ENCODE measurements around the gene FOXA3. TPM values are rescaled to one million over a fixed set of nuclear protein-coding genes. Genes with fewer than 3 reads are reported as not detected.

The FOXA3 gene
- total and polyA plus RNA-seq, 2 experiments from 2014 or later: 11.1 to 17.5 TPM

DNA sequence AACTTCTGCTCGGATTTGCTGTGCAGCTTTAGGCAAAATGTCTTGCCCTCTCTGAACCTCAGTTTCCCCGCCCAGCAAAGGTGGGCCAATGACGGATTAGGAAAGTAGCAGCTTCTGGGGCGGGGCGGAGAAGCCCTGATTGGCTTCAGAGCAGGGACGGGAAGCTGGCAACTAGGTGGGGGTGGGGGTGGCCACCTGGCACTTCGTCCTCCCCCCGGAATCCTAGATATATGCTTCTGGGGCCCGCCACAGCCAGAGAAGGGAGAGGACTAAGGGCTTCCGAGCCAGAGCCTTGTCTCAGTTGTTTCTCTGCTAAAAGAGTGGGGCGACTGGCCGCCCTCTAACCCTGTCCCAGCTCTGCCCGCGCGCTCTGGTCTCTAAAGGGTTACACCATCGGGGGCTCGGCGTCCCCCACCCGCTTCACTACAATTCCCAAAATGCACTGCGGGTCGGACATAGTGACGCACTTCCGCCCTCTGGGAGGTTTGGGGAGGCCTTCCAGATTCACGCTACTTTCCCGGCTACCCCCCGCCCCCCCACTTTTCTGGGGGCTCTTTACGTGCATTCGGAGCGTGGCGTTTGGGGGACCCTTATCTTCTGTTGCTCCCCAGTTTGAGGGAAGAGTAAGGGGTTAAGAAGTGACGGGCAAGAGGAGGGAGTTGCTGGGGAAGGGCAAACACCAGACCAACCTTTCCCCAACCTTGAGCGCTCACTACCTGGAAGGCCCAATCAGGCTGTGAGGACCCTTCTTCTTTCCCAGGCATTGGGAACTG lies 22.5 kb downstream of the FOXA3 start:
- Histone ChIP-seq H2AFZ (peak overlapping the region; percentile 84), H3K27me3 (ENCODE audit: insufficient read depth) (no peaks in the 10 kb centered on the region), H3F3A (replicated peaks; ENCODE audit: low read depth) (peaks cover 16% of the 10 kb centered on the region; the same call in 1 of the 2 replicates), H3K27ac (ENCODE audit: low read depth) (peak overlapping the region; percentile 73), H3K36me3 (ENCODE audit: insufficient read depth) (no peaks in the 10 kb centered on the region), H3K9me2 (ENCODE audit: insufficient read depth) (no peaks in the 10 kb centered on the region), H4K20me1 (replicated peaks; ENCODE audit: insufficient read depth) (0 out of 2 replicates have a peak, but pooled peaks cover 4% of the 10 kb centered on the region), H3K4me2 (peak overlapping the region; percentile 81), H3K79me2 (replicated peaks; ENCODE audit: insufficient read depth) (0 out of 2 replicates have a peak, but pooled peaks cover 5% of the 10 kb centered on the region), H3K4me1 (ENCODE audit: insufficient read depth) (peaks cover 20% of the 10 kb centered on the region), H3K4me3 (peak overlapping the region; percentile 71)
- H3K36me3 Mint-ChIP-seq (ENCODE audit: low read depth): peaks cover 8% of the 10 kb centered on the region
- H3K27ac Mint-ChIP-seq: peak overlapping the region; percentile 99
- H3K9me3 Mint-ChIP-seq: peaks cover 2% of the 10 kb centered on the region; the same call in 1 of the 3 replicates
- TF ChIP-seq EZH2 (IDR thresholded peaks at IDR 0.05; ENCODE audit: low read depth, unreplicated experiment) (no peak), CREB1 (CRISPR knock-in tag; IDR thresholded peaks at IDR 0.05; ENCODE audit: low read depth) (peak; percentile 92), POLR2AphosphoS5 (IDR thresholded peaks at IDR 0.05; ENCODE audit: low read depth) (peak; percentile 65)
- TF ChIP-seq, protein P1, sequence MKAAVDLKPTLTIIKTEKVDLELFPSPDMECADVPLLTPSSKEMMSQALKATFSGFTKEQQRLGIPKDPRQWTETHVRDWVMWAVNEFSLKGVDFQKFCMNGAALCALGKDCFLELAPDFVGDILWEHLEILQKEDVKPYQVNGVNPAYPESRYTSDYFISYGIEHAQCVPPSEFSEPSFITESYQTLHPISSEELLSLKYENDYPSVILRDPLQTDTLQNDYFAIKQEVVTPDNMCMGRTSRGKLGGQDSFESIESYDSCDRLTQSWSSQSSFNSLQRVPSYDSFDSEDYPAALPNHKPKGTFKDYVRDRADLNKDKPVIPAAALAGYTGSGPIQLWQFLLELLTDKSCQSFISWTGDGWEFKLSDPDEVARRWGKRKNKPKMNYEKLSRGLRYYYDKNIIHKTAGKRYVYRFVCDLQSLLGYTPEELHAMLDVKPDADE (IDR thresholded peaks at IDR 0.05): peak; percentile 94
- TF ChIP-seq, protein P2, sequence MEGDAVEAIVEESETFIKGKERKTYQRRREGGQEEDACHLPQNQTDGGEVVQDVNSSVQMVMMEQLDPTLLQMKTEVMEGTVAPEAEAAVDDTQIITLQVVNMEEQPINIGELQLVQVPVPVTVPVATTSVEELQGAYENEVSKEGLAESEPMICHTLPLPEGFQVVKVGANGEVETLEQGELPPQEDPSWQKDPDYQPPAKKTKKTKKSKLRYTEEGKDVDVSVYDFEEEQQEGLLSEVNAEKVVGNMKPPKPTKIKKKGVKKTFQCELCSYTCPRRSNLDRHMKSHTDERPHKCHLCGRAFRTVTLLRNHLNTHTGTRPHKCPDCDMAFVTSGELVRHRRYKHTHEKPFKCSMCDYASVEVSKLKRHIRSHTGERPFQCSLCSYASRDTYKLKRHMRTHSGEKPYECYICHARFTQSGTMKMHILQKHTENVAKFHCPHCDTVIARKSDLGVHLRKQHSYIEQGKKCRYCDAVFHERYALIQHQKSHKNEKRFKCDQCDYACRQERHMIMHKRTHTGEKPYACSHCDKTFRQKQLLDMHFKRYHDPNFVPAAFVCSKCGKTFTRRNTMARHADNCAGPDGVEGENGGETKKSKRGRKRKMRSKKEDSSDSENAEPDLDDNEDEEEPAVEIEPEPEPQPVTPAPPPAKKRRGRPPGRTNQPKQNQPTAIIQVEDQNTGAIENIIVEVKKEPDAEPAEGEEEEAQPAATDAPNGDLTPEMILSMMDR (conservative IDR thresholded peaks at IDR 0.05; ENCODE audit: low read depth in 2 of 2): no peak
- H3K4me1 Mint-ChIP-seq: peaks cover 16% of the 10 kb centered on the region
- DNase-seq (ENCODE audit: low spot score) (peak; percentile 98), ATAC-seq (peak; percentile 52)
- H3K4me3 Mint-ChIP-seq: peak overlapping the region; percentile 95
- peaks cover 18% of the 10 kb centered on the region for H3K27me3 Mint-ChIP-seq (ENCODE audit: insufficient read depth, low read depth, poor library complexity)

DNA sequence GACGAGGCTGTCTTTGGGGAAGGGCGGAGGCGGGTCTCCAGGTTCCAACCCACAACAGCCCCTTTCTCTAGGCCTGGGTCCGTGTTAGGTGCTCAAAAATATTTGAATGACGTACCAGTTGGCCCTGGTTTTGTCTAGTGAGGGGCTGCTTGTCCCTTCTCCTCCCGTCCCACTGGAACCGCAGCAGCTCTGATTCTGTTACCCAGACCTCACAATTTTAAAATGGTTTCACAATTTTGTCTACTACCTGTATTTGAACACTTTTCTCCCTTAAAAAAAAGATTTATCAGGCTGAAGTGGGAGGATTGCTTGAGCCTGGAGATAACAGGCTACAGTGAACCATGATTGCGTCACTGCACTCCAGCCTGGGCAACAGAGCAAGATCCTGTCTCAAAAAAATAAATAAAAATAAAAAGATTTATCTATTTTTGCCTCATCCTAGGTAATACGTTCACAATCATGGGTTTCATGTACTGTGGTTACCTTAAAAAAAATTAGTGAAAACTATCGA lies 23.1 kb downstream of the FOXA3 start:
- H3K4me1 Mint-ChIP-seq: peaks cover 12% of the 10 kb centered on the region; the same call in 2 of the 3 replicates
- H3K27ac Mint-ChIP-seq: peak overlapping the region; percentile 99
- H4K20me1 ChIP-seq (replicated peaks; ENCODE audit: insufficient read depth): peaks cover 4% of the 10 kb centered on the region; the same call in 1 of the 2 replicates
- peaks cover 2% of the 10 kb centered on the region; the same call in 1 of the 3 replicates for H3K9me3 Mint-ChIP-seq
- peak overlapping the region; percentile 73 for H3K27ac ChIP-seq (ENCODE audit: low read depth)
- no peaks in the 10 kb centered on the region for H3K27me3 ChIP-seq (ENCODE audit: insufficient read depth)
- peak overlapping the region; percentile 95 for H3K4me3 Mint-ChIP-seq
- H3K4me2 ChIP-seq: peak overlapping the region; percentile 81
- DNase-seq (ENCODE audit: low spot score) (peak; percentile 79), ATAC-seq (no peak)
- H3K4me3 ChIP-seq: peak overlapping the region; percentile 71
- peaks cover 15% of the 10 kb centered on the region; the same call in 1 of the 2 replicates for H3F3A ChIP-seq (replicated peaks; ENCODE audit: low read depth)
- no peak for TF ChIP-seq STAT1 (IDR thresholded peaks at IDR 0.05; ENCODE audit: unreplicated experiment)
- peak; percentile 4; the same call in 1 of the 2 replicates for TF ChIP-seq CREB1 (CRISPR knock-in tag; IDR thresholded peaks at IDR 0.05; ENCODE audit: low read depth)
- TF ChIP-seq ZNF114 (CRISPR knock-in tag; IDR thresholded peaks at IDR 0.05): no peak
- H3K36me3 Mint-ChIP-seq (ENCODE audit: low read depth): peaks cover 8% of the 10 kb centered on the region
- H3K27me3 Mint-ChIP-seq (ENCODE audit: insufficient read depth, low read depth, poor library complexity): peaks cover 17% of the 10 kb centered on the region
- H3K9me2 ChIP-seq (ENCODE audit: insufficient read depth): no peaks in the 10 kb centered on the region
- H3K4me1 ChIP-seq (ENCODE audit: insufficient read depth): peaks cover 13% of the 10 kb centered on the region
- H2AFZ ChIP-seq: peak overlapping the region; percentile 25; the same call in 1 of the 2 replicates
- H3K79me2 ChIP-seq (replicated peaks; ENCODE audit: insufficient read depth): 0 out of 2 replicates have a peak, but pooled peaks cover 5% of the 10 kb centered on the region
- H3K36me3 ChIP-seq (ENCODE audit: insufficient read depth): no peaks in the 10 kb centered on the region
